OCI-M2 (cell line): ENCODE data around the gene PNMA8B.

ENCODE experiments used
- DNase-seq: peaks from one replicate; lab custom pipeline; 2025; ENCODE audit not compliant: unreplicated experiment; lab: John Stamatoyannopoulos, UW

PNMA8B gene

GRCh38 chr19:46460055-46460454, 35.6 kb downstream of the PNMA8B start:
- DNase-seq, result no peak

GRCh38 chr19:46456930-46457329, 38.7 kb downstream of the PNMA8B start:
- no peak for DNase-seq

- no peak for DNase-seq
Measured at GRCh38 chr19:46454244-46454643, 41.4 kb downstream of the PNMA8B start.

- no peak for DNase-seq
Measured at GRCh38 chr19:46453661-46454060, 42.0 kb downstream of the PNMA8B start.

GRCh38 chr19:46452186-46452585, 43.5 kb downstream of the PNMA8B start:
- DNase-seq, result no peak

- DNase-seq, result no peak
Measured at GRCh38 chr19:46451352-46451751, 44.3 kb downstream of the PNMA8B start.

GRCh38 chr19:46450737-46451136, 44.9 kb downstream of the PNMA8B start:
- no peak for DNase-seq

- no peak for DNase-seq
Measured at GRCh38 chr19:46449228-46449627, 46.4 kb downstream of the PNMA8B start.

- no peak for DNase-seq
Measured at GRCh38 chr19:46448601-46449000, 47.1 kb downstream of the PNMA8B start.

- no peak for DNase-seq
Measured at GRCh38 chr19:46447824-46448223, 47.8 kb downstream of the PNMA8B start.

- DNase-seq, result no peak
Measured at GRCh38 chr19:46447006-46447405, 48.7 kb downstream of the PNMA8B start.

- DNase-seq, result no peak
Measured at GRCh38 chr19:46446021-46446420, 49.6 kb downstream of the PNMA8B start.

GRCh38 chr19:46442808-46443450, 52.7 kb downstream of the PNMA8B start:
- DNase-seq, result no peak

GRCh38 chr19:46441866-46442265, 53.8 kb downstream of the PNMA8B start:
- DNase-seq, result no peak
